GM18520 (cell line): Measurements from ENCODE around the gene SMYD5.
"Not testable (repeated sequence)": the region's sequence is repeated elsewhere in the genome, so short reads cannot be mapped to it uniquely, and the experiment has no call there.

ENCODE experiments used
- ATAC-seq: cut with Tn5 transposase; IDR thresholded peaks from one replicate; pipeline ENCODE4 v1.9.1; 2021; ENCODE audit not compliant: unreplicated experiment

The SMYD5 gene

DNA sequence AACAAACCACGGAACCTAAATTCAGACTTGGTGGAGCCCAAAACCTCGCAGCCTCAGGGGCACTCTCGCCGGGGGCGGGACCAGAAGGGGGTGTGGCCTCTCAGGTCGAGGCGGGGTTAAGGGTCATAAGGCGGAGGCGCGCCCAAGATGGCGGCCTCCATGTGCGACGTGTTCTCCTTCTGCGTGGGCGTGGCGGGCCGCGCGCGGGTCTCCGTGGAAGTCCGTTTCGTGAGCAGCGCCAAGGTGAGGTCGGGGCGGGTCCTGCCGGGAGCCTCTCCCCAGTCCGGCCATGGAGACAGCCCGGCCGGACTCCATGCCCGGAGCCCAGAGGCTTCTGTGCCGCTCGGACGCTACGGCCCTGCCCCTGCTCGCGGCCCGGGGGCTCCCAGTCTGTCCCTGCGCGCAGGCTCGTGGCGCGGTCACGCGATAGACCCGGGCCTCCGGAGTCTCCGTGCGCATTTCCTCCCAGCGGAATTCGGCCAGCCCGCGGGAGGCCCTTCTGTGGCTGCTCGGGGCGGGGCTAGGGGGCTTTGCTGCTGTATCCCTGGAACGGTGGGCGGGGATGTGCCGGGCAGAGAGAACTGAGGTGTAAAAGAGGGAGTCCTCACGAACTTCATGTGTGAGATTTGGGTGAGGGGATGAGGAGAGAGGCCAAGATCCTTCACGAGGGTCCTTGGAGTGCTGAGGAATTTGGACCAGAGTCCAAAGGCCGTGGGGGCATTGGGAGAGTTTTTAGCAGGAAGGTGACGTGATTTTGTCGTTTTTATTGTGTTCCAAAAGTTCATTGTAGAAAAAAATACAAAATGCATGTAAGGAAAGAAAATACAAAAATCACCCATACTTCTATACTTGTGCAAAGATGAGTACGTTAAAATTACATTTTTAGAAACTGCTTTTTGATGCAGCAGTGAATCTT lies at the start of gene SMYD5:
Gene SMYD5 (plus strand): TSS at position 126 of the 916 bp plus-strand sequence. CDS start 22 bp downstream, at position 148.
- peak; percentile 78 for ATAC-seq

DNA sequence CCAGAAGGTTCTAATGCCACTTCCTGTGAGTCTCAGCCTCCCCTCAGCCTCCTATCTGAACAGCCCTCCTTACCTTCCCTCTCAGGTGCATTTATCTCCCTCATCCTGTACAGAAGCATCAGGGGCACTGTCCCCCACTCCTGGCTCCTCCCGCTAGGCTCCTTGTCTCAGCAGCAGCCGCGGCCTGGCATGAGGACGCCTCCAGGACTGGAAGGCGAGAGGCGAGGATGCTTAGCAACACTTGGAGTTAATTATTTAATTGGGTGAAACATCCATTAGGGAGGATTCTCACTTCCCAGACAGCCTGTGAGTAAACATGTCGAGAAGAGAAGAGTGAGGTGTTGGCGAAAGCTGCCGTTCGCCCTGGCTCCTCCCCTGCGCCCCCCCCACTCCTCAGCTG lies 48.1 kb upstream of the SMYD5 start:
- not testable (repeated sequence) for ATAC-seq

DNA sequence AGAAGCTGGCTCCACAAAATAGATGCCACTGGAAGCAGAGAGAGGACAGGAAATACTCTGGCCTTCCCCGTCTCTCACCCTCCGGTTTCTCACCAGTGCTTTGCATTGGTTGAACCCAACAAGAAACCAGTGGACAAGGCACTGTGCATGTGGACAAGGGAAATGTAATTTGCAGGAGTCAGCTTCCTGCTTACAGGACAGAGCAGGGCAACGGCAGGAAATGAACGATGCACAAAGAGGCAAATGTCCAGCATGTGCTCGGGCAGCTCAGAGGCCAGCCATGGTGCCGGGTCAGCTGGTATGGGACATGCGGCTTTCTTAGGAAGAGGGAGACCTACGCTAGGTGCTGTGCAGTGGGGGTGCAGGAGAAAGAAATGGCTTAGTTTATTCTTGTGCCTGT lies 47.2 kb upstream of the SMYD5 start:
- not testable (repeated sequence) for ATAC-seq

GRCh38 chr2:73168348-73168747 lies 45.7 kb upstream of the SMYD5 start:
- ATAC-seq = not testable (repeated sequence)

- not testable (repeated sequence) for ATAC-seq
Observed at GRCh38 chr2:73170341-73170740, 43.7 kb upstream of the SMYD5 start.

- no peak for ATAC-seq
Observed at GRCh38 chr2:73172963-73173362, 41.1 kb upstream of the SMYD5 start.

- no peak for ATAC-seq
Observed at GRCh38 chr2:73173781-73174180, 40.3 kb upstream of the SMYD5 start.

DNA sequence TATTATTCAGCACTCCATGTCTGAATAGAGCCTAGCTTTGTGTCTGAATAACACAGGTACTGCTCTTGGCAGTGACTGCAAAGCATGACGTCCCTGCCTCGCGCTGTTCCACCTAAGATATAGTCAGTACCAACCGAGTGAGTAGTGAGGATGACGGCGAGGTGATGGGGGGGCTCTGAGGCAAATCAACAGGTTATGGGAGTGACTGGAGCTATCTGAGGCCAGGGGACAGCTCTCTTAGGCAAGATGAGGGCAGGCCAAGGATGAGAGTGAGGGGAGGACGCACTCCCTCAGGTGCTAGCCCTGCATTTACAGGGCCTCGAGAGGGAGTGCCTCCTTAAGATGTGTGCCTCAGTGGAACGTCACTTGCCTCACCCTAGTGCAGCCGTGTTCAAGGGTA lies 39.8 kb upstream of the SMYD5 start:
- ATAC-seq = no peak

DNA sequence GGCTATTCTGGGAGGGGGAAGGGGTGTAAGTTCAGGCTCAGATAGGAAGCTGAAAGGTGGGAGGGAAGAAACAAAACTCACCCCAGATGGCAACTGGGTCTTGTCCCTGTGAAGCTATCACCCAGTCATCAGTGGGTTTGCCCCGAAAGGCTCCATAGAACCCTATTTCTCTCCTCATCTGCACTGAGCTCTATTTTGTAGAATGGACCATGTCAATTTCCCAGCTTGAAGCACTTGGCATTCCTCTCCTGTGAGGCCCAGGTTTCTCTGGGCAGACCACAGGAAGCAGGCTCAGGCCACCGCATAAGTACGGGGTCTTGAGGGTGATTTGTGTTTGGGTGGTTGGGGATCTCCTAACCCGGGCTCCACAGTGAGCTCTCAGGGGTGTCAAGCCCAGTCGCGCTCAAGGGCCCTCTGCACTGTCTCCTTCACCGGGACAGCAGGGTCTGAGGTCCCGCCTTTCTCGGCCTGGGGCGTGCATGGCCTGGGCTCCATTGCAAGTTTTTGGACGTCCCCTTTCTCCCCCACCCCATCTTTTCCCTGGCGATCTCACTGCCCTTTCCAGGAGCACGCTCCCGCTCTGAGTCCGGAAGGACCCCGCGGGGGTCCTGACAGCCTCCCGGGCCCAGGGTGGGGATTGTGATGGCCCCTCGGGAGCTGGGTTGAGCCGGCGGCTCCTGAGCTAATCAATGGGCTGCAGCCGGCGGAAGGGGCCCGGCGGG lies 38.9 kb upstream of the SMYD5 start:
- ATAC-seq = no peak

- ATAC-seq = no peak
Observed at GRCh38 chr2:73175663-73176204, 38.3 kb upstream of the SMYD5 start.

DNA sequence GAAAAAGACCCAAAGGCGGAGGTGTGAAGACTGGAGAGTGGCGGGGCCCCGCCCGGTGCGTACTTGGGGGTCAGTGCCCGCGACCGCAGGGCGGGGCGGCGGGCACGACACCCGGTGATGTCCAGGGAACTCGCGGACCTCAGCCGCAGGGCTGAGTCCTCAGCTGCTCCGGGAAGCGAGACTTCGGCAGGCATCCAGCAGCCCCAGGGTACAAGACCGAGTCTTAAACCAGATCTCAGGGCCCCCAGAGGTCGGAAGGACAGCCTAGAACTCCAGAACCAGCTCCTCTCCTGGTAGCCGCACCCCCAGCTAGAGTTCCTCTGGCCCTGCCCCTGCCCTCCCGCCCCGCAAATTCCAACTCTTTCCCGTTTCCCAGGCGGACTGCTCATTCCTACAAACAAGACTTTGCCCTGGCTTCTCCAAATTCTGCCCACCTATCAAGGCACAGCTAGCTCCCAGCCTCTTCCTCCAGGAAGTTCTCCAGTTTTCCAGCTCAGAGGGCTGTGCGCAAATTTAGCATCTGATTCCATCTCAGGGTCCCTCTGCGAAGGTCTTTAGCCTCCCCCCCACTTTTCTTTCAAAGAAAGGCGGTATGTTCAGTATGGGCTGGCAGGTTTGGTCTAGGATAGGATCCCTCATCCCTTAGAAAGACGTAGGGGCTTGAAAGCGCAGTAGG lies 37.7 kb upstream of the SMYD5 start:
- no peak for ATAC-seq

DNA sequence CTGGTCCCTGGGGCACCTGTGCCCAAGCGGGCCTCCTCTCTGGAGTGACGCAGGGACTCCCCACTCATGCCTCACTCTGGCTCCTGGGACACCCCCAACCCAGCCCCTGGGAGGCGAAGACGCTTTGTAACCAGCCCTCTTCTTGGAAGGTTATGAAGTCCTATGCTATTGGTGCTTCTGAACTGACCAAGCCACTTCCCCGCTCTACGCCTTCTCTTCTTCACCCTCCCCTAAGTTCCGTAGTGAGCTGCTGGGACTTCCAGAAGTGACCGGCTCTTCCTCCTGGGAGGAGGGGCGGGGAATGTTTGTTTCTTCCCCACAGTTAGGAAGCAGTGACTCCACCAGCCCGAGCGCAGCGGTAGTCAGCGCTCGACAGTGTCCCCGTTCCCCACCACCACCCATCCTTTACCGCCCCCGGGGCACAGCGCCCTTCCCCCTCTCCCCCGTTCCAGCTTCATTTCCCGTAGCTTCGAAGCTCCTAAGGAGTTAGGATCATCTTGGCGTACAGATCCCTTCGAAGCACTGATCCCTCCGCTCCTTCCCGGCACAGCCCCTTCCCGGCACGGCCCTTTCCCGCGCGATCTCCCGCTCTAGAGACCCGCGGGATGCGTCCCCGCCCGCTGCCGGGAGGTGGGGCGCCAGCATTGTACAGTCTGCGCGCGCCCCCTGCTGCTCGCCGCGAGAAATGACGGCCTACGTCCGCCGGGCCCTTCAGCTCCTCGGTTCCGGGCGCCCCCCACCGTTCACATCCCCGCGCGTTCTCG lies 37.0 kb upstream of the SMYD5 start:
- peak; percentile 66 for ATAC-seq

- no peak for ATAC-seq
Observed at GRCh38 chr2:73177645-73178255, 36.3 kb upstream of the SMYD5 start.

- ATAC-seq = no peak
Observed at GRCh38 chr2:73185965-73186364, 28.1 kb upstream of the SMYD5 start.

- ATAC-seq = no peak
Observed at GRCh38 chr2:73187549-73187948, 26.5 kb upstream of the SMYD5 start.

DNA sequence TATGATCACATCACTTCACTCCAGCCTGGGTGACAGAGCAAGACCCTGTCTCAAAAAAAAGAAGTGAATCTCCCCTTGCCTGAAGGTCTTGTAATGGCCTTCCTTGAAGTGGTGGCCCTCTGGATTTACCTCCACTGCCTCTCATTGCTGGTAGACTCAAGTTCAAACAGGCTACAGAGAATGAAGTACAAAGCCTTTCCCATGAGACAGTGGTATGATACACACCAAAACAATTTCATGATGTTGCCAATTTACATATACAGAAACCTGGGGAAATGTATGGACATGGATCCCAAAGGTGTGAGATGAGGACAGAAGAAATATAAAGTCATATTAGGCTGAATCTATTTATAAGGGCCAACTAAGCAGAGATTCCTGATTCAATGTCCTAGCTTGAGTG lies 16.5 kb upstream of the SMYD5 start:
- no peak for ATAC-seq

DNA sequence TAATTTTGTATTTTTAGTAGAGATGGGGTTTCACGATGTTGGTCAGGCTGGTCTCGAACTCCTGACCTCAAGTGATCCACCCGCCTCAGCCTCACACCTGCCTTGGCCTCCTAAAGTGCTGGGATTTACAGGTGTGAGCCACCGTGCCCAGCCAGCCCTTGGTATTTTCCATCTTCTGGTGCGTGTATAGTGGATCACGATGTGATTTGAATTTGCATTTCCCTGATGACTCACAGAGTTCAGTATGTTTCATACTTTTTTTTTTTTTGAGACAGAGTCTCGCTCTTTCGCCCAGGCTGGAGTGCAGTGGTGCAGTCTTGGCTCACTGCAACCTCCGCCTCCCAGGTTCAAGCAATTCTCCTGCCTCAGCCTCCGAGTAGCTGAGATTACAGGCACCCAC lies 13.8 kb upstream of the SMYD5 start:
- ATAC-seq = not testable (repeated sequence)

- no peak for ATAC-seq
Observed at GRCh38 chr2:73202156-73203054, 11.6 kb upstream of the SMYD5 start, which contains the start of gene NOTO. Gene NOTO, plus strand, starts transcription at chr2:73202574. Its CDS starts 93 bp downstream, at chr2:73202667.
